CD14-positive monocyte (primary cell): Measurements from ENCODE around the gene DDO. TPM values are rescaled to one million over a fixed set of nuclear protein-coding genes. Genes with fewer than 3 reads are reported as not detected.

ENCODE experiments used
- DNase-seq, 3 donors: peaks; one replicate each; pipeline ENCODE4 v3.0.0-alpha.2; 2011 to 2022
- H2AFZ ChIP-seq: 2 replicates; pipeline ENCODE4 v1.6.0; 2012; ENCODE audit warnings: mild to moderate bottlenecking, low read depth, low read length, inconsistent platforms; ENCODE audit not compliant: insufficient read depth, poor library complexity, severe bottlenecking
- H3K27ac ChIP-seq, 2 donors: 1 replicate in 1 of 2; 2 replicates in 1 of 2; pipeline ENCODE4 v1.5.1; 2012 to 2013; ENCODE audit warnings: low read length in 2 of 2, control low read depth in 1 of 2, inconsistent platforms in 1 of 2, low read depth in 1 of 2, mild to moderate bottlenecking in 1 of 2
- H3K27me3 ChIP-seq, 2 donors: one replicate each; pipeline versions ENCODE4 v1.6.0 to v1.6.1; 2011 to 2013; ENCODE audit warnings: low read length in 2 of 2; ENCODE audit not compliant: control insufficient read depth in 2 of 2, insufficient read depth in 2 of 2
- H3K36me3 ChIP-seq, 2 donors: replicated peaks in 1 of 2; 1 replicate in 1 of 2; 2 replicates in 1 of 2; pipeline versions ENCODE4 v1.5.1 to v1.6.1; 2012 to 2013; ENCODE audit warnings: low read length in 2 of 2, control low read depth in 1 of 2, inconsistent platforms in 1 of 2, mild to moderate bottlenecking in 1 of 2; ENCODE audit not compliant: insufficient read depth in 2 of 2, control insufficient read depth in 1 of 2
- H3K4me1 ChIP-seq, 2 donors: 1 replicate in 1 of 2; 2 replicates in 1 of 2; pipeline versions ENCODE4 v1.5.1 to v1.6.1; 2012 to 2013; ENCODE audit warnings: low read length in 2 of 2, control low read depth in 1 of 2, inconsistent platforms in 1 of 2, mild to moderate bottlenecking in 1 of 2, moderate library complexity in 1 of 2; ENCODE audit not compliant: insufficient read depth in 2 of 2, control insufficient read depth in 1 of 2
- H3K4me2 ChIP-seq: replicated peaks from 2 replicates; pipeline ENCODE3; 2012; ENCODE audit warnings: low read length, moderate library complexity, mild to moderate bottlenecking; ENCODE audit not compliant: poor library complexity, severe bottlenecking; ENCODE audit errors: extremely low read depth
- H3K4me3 ChIP-seq, 3 experiments: fragments of 200-600 bp in 1 of 3; sonication (generic) in 1 of 3; replicated peaks in 1 of 3; 1 replicate in 2 of 3; 2 replicates in 1 of 3; pipeline ENCODE4 v1.5.1; 2011 to 2013; ENCODE audit warnings: low read length in 3 of 3, mild to moderate bottlenecking in 3 of 3, control low read depth in 2 of 3, low read depth in 2 of 3, inconsistent platforms in 1 of 3, moderate library complexity in 1 of 3
- H3K79me2 ChIP-seq: 2 replicates; pipeline ENCODE4 v1.6.0; 2012; ENCODE audit warnings: mild to moderate bottlenecking, control low read depth, inconsistent platforms, low read length, moderate library complexity; ENCODE audit not compliant: insufficient read depth
- H3K9ac ChIP-seq: 2 replicates; pipeline ENCODE4 v1.6.0; 2017; ENCODE audit warnings: low read length, mild to moderate bottlenecking; ENCODE audit not compliant: insufficient read depth, poor library complexity, severe bottlenecking
- H3K9me3 ChIP-seq, 2 donors: replicated peaks in 1 of 2; 1 replicate in 1 of 2; 2 replicates in 1 of 2; pipeline versions ENCODE4 v1.5.1 to v1.6.1; 2012 to 2013; ENCODE audit warnings: low read length in 2 of 2, control low read depth in 1 of 2; ENCODE audit not compliant: control insufficient read depth in 1 of 2, insufficient read depth in 1 of 2
- H4K20me1 ChIP-seq: 2 replicates; pipeline ENCODE4 v1.6.0; 2012; ENCODE audit warnings: mild to moderate bottlenecking, low read length, control low read depth, moderate library complexity; ENCODE audit not compliant: insufficient read depth
- H3K27ac Mint-ChIP-seq, 7 donors: one replicate each; pipeline ENCODE4 v1.8.0; 2020; ENCODE audit warnings: mild to moderate bottlenecking in 7 of 7, mixed read lengths in 7 of 7, moderate library complexity in 6 of 7, inconsistent platforms in 2 of 7
- H3K27me3 Mint-ChIP-seq, 3 donors: one replicate each; pipeline ENCODE4 v1.8.0; 2021 to 2022; ENCODE audit warnings: low read depth in 3 of 3, mild to moderate bottlenecking in 3 of 3, mixed read lengths in 3 of 3, moderate library complexity in 3 of 3, inconsistent platforms in 1 of 3
- H3K36me3 Mint-ChIP-seq, 2 donors: one replicate each; pipeline ENCODE4 v1.8.0; 2020; ENCODE audit warnings: mixed read lengths in 2 of 2, inconsistent platforms in 1 of 2, mild to moderate bottlenecking in 1 of 2
- H3K4me1 Mint-ChIP-seq: one replicate; pipeline ENCODE4 v1.8.0; 2020; ENCODE audit warnings: mild to moderate bottlenecking, mixed read lengths
- H3K4me3 Mint-ChIP-seq, 2 donors: one replicate each; pipeline ENCODE4 v1.8.0; 2020; ENCODE audit warnings: mild to moderate bottlenecking in 2 of 2, mixed read lengths in 2 of 2, moderate library complexity in 1 of 2
- H3K9me3 Mint-ChIP-seq, 7 donors: one replicate each; pipeline ENCODE4 v1.8.0; 2020 to 2022; ENCODE audit warnings: mixed read lengths in 7 of 7, mild to moderate bottlenecking in 6 of 7, moderate library complexity in 6 of 7, inconsistent platforms in 2 of 7
- CTCF ChIP-seq: fragments of 200-600 bp; IDR thresholded peaks from one replicate; pipeline ENCODE4 v1.8.0; 2022; ENCODE audit warnings: antibody characterized with exemption, mild to moderate bottlenecking
- WGBS: methylation state at CpG from one replicate; pipeline ENCODE4 v1.1.5; 2013; ENCODE audit warnings: missing lambda C conversion rate; ENCODE audit not compliant: insufficient coverage; 5-methylcytosine and 5-hydroxymethylcytosine counted together
- intact Hi-C, 2 donors: fragments of 100-400 bp; cut with micrococcal nuclease; formaldehyde crosslinking; loops; one replicate each; pipeline versions ENCODE4 v1.15.0 to v1.15.1; 2023
- polyA plus RNA-seq, 3 donors: library from polyadenylated mRNA; depleted of rRNA in 1 of 3; unstranded in 2 of 3; stranded (reverse) in 1 of 3; fragments of 300-500 nt in 2 of 3; fragments of >200 nt in 1 of 3; fragmentation: Illumina TruSeq in 2 of 3; gene quantifications; 1 replicate in 2 of 3; 2 replicates in 1 of 3; pipeline ENCODE4 v1.2.3, GENCODE V29; 2012 to 2021

DDO gene
- polyA plus RNA-seq, 3 donors: 0.24 to 2.2 (median 0.95) TPM

DNA sequence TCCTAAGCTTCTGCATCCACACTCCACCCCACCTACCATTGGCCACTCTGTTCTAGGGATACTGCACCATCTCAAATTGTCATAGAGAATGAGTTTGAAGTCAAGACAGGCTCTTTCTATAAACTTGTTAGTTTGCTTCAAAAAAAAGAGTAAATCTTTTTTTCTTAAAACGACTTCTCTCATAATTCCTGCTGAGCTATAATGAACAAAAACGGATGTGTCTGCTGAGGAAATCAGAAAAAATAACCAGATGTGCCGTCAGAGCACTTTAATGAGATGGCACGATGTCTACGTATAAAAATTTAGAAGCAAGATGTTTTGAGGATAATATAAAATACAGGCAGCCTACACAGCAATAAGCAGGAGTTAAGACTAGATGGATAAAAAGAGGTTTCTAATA lies 24.0 kb upstream of the DDO start:
- Histone ChIP-seq H3K79me2 (no peaks in the 10 kb centered on the region), H3K27ac (no peak overlapping the region), H2AFZ (no peak overlapping the region), H3K4me2 (no peak overlapping the region), H3K4me1 (no peaks in the 10 kb centered on the region), H3K36me3 (peaks cover 15 to 18% of the 10 kb centered on the region in 2 donors), H3K9ac (no peak overlapping the region), H3K27me3 (no peaks in the 10 kb centered on the region), H3K9me3 (no peaks in the 10 kb centered on the region), H3K4me3 (no peak overlapping the region), H4K20me1 (no peaks in the 10 kb centered on the region)
- DNase-seq: no peak
- WGBS: no CpG with 5 or more reads among the region's 5 CpGs
- H3K9me3 Mint-ChIP-seq: peaks cover 0 to 1% (median 0%) of the 10 kb centered on the region in 7 donors
- H3K4me1 Mint-ChIP-seq: no peaks in the 10 kb centered on the region
- TF ChIP-seq CTCF: no peak
- H3K27ac Mint-ChIP-seq: no peak overlapping the region
- H3K4me3 Mint-ChIP-seq: no peak overlapping the region
- intact Hi-C loops: no loop called here
- no peaks in the 10 kb centered on the region for H3K27me3 Mint-ChIP-seq
- H3K36me3 Mint-ChIP-seq: peaks cover 56 to 57% of the 10 kb centered on the region in 2 donors

- peaks cover 0 to 1% (median 0%) of the 10 kb centered on the region in 7 donors for H3K9me3 Mint-ChIP-seq
- H3K79me2 ChIP-seq: no peaks in the 10 kb centered on the region
- no peaks in the 10 kb centered on the region for H3K27me3 Mint-ChIP-seq
- no peak for TF ChIP-seq CTCF
- H4K20me1 ChIP-seq: no peaks in the 10 kb centered on the region
- peaks cover 41 to 52% of the 10 kb centered on the region in 2 donors for H3K36me3 Mint-ChIP-seq
- no peak overlapping the region for H3K4me3 Mint-ChIP-seq
- H3K27ac Mint-ChIP-seq: no peak overlapping the region
- H3K4me1 Mint-ChIP-seq: peaks cover 17% of the 10 kb centered on the region
- no peak overlapping the region for H3K4me2 ChIP-seq
- intact Hi-C loops: no loop called here
- no peak overlapping the region for H3K27ac ChIP-seq
- H3K9me3 ChIP-seq: no peaks in the 10 kb centered on the region
- H3K4me1 ChIP-seq: peaks cover 13 to 25% of the 10 kb centered on the region in 2 donors
- H2AFZ ChIP-seq: no peak overlapping the region
- no peak overlapping the region for H3K4me3 ChIP-seq
- 89% methylated on average over 4 of the region's 7 CpGs for WGBS
- no peak overlapping the region for H3K9ac ChIP-seq
- H3K36me3 ChIP-seq: peaks cover 10 to 11% of the 10 kb centered on the region in 2 donors
- DNase-seq: no peak
- no peaks in the 10 kb centered on the region for H3K27me3 ChIP-seq
Observed at GRCh38 chr6:110434961-110435602, 19.7 kb upstream of the DDO start.
